Endothelial cell (in vitro differentiated cells): ENCODE results near the gene FAM89B. TPM values are rescaled to one million over a fixed set of nuclear protein-coding genes. Genes with fewer than 3 reads are reported as not detected.

Experiments used
- DNase-seq: peaks from one replicate; pipeline ENCODE4 v3.0.0; 2021; ENCODE audit warnings: low spot score
- H3K27ac Mint-ChIP-seq: one replicate; pipeline ENCODE4 v1.8.0; 2021; ENCODE audit warnings: mixed read lengths, inconsistent platforms; ENCODE audit not compliant: unreplicated experiment
- H3K27me3 Mint-ChIP-seq: one replicate; pipeline ENCODE4 v1.8.0; 2021; ENCODE audit warnings: mild to moderate bottlenecking, moderate library complexity, mixed read lengths, inconsistent platforms; ENCODE audit not compliant: unreplicated experiment
- H3K36me3 Mint-ChIP-seq: one replicate; pipeline ENCODE4 v1.8.0; 2021; ENCODE audit warnings: mild to moderate bottlenecking, low read depth, mixed read lengths, inconsistent platforms; ENCODE audit not compliant: unreplicated experiment
- H3K4me1 Mint-ChIP-seq: one replicate; pipeline ENCODE4 v1.8.0; 2021; ENCODE audit warnings: mild to moderate bottlenecking, mixed read lengths, inconsistent platforms; ENCODE audit not compliant: unreplicated experiment
- H3K4me3 Mint-ChIP-seq: one replicate; pipeline ENCODE4 v1.8.0; 2021; ENCODE audit warnings: mild to moderate bottlenecking, mixed read lengths, inconsistent platforms; ENCODE audit not compliant: unreplicated experiment
- H3K9me3 Mint-ChIP-seq: one replicate; pipeline ENCODE4 v1.8.0; 2021; ENCODE audit warnings: mixed read lengths, inconsistent platforms; ENCODE audit not compliant: unreplicated experiment
- CTCF ChIP-seq: fragments of 200-600 bp; sonication (generic); IDR thresholded peaks from one replicate; pipeline ENCODE4 v1.5.0; 2021; ENCODE audit warnings: antibody characterized with exemption; ENCODE audit not compliant: unreplicated experiment
- total RNA-seq: library from RNA; stranded (reverse); fragmentation: NEBNext Ultra II Directional; extraction: Animal tissue kit (Norgen Biotek cat#: 25700); gene quantifications from one replicate; pipeline ENCODE4 v1.2.1, GENCODE V29; 2021; ENCODE audit not compliant: unreplicated experiment

The FAM89B gene
- total RNA-seq, 1 donor from 2014 or later = 44.7 TPM

DNA sequence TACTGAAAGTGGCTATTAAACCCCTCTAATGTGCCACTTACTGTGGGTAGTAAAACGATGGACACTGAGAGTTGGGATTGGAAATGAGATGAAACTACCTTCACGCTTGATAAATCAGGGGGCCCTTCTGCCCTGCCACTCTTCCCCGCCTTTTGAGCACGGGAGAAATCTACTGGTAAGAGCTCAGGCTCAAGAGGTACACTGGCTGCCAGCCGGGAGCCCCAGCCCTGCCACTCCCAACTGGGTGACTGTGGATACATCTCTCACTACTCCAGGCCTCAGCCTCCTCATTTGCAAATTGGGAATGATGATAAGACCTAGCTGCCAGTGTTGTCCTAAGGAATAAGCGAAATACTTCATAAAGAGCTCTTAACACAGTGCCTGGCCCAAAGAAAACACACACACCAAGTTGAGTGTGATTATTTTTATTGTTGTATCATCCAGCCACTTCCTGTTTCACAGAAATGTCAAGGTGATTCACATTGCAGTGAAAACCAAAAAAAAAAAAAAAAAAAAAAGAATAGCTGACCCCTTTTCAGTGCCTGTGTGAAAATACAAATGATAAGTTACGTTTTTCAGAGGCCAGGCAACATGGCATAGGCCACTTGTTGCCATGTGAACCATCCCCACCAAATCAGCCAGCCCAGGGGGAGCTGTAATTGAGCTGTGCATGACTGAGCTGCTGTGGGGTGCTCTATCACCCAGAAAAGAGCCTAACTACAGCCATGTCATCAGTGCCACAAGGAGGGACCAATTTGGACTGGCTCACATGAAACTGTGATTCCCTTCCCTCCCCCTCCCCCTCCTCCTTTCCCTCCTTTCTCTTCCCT is 6.5 kb upstream of the FAM89B start:
- DNase-seq = no peak
- Mint-ChIP-seq H3K4me1 (peaks cover 18% of the 10 kb centered on the region), H3K27me3 (peaks cover 18% of the 10 kb centered on the region), H3K36me3 (no peaks in the 10 kb centered on the region), H3K9me3 (no peaks in the 10 kb centered on the region), H3K4me3 (no peak overlapping the region), H3K27ac (no peak overlapping the region)
- TF ChIP-seq CTCF = no peak

GRCh38 chr11:65569164-65569972 is 3.0 kb upstream of the FAM89B start:
- no peak for TF ChIP-seq CTCF
- Mint-ChIP-seq H3K9me3 (no peaks in the 10 kb centered on the region), H3K4me1 (peaks cover 37% of the 10 kb centered on the region), H3K27ac (peak overlapping the region; percentile 85), H3K27me3 (peaks cover 23% of the 10 kb centered on the region), H3K4me3 (peak overlapping the region; percentile 98), H3K36me3 (no peaks in the 10 kb centered on the region)
- DNase-seq = no peak

GRCh38 chr11:65569973-65570918 is 2.1 kb upstream of the FAM89B start, which contains the start of gene ZNRD2:
ZNRD2 (plus strand) TSS chr11:65570477; CDS start chr11:65570492, 15 bp downstream.
- Mint-ChIP-seq H3K27me3 (peaks cover 28% of the 10 kb centered on the region), H3K36me3 (no peaks in the 10 kb centered on the region), H3K4me3 (peak within 1 kb of the TSS; percentile 98), H3K27ac (peak within 1 kb of the TSS; percentile 85), H3K4me1 (peaks cover 42% of the 10 kb centered on the region), H3K9me3 (no peaks in the 10 kb centered on the region)
- peak; percentile 96 for DNase-seq
- TF ChIP-seq CTCF = peak; percentile 61

DNA sequence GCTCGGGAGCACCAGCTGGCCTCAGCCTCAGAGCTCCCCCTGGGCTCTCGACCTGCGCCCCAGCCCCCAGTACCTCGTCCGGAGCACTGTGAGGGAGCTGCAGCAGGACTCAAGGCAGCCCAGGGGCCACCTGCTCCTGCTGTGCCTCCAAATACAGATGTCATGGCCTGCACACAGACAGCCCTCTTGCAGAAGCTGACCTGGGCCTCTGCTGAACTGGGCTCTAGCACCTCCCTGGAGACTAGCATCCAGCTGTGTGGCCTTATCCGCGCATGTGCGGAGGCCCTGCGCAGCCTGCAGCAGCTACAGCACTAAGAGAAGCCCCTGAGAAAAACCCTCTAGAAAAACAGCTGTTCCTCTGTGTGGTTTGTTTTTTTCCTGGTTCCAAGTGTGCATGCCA is 918 bp upstream of the FAM89B start:
- no peaks in the 10 kb centered on the region for H3K36me3 Mint-ChIP-seq
- peak overlapping the region; percentile 98 for H3K4me3 Mint-ChIP-seq
- no peak for TF ChIP-seq CTCF
- H3K4me1 Mint-ChIP-seq = peaks cover 46% of the 10 kb centered on the region
- DNase-seq = no peak
- H3K9me3 Mint-ChIP-seq = no peaks in the 10 kb centered on the region
- no peak overlapping the region for H3K27ac Mint-ChIP-seq
- peaks cover 29% of the 10 kb centered on the region for H3K27me3 Mint-ChIP-seq
